HG03469 (cell line): ENCODE results near the gene ARID2.

Experiments used
- ATAC-seq: cut with Tn5 transposase; IDR thresholded peaks from one replicate; pipeline ENCODE4 v1.9.1; 2021; ENCODE audit warnings: mild to moderate bottlenecking, moderate library complexity, moderate number of reproducible peaks; ENCODE audit not compliant: unreplicated experiment

Gene ARID2

GRCh38 chr12:45760333-45760732 is 30.8 kb downstream of the ARID2 start:
- no peak for ATAC-seq

GRCh38 chr12:45762185-45763110 is 32.9 kb downstream of the ARID2 start:
- no peak for ATAC-seq

DNA sequence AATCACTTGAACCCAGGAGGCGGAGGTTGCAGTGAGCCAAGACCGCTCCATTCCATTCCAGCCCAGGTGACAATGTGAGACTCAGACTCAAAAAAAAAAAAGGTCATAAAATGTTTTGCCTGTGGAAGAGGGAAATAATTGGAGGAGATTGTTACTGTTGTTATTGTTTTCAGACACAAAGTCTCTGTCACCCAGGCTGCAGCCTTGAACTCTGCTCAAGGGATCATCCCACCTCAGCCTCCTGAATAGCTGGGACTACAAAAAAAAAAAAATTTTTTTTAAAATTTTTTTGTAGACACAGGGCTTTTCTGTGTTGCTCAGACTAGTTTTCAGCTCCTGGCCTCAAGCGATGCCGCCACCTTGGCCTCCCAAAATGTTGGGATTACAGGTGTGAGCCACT is 33.9 kb downstream of the ARID2 start:
- ATAC-seq, result no peak

DNA sequence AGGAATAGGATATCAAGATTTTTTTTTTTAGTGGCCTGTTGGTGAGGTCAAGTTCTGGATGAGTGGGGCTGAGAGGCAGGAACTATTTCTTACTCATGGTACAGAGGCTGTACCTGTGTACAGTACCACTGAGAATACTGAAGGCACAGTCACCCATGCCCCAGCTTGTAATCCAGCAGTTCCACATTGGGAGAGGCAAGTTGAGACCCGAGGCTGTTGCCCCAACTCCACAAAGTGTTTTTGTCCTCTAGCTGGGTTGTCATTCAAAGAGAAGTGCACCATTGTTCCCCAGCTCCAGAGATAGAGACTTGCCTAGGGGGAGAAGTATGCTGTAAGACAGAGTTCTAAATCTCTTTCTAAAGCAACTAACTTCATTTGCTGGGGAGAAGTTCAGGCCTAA is 38.7 kb downstream of the ARID2 start:
- no peak for ATAC-seq

GRCh38 chr12:45773747-45774146 is 44.2 kb downstream of the ARID2 start:
- no peak for ATAC-seq

DNA sequence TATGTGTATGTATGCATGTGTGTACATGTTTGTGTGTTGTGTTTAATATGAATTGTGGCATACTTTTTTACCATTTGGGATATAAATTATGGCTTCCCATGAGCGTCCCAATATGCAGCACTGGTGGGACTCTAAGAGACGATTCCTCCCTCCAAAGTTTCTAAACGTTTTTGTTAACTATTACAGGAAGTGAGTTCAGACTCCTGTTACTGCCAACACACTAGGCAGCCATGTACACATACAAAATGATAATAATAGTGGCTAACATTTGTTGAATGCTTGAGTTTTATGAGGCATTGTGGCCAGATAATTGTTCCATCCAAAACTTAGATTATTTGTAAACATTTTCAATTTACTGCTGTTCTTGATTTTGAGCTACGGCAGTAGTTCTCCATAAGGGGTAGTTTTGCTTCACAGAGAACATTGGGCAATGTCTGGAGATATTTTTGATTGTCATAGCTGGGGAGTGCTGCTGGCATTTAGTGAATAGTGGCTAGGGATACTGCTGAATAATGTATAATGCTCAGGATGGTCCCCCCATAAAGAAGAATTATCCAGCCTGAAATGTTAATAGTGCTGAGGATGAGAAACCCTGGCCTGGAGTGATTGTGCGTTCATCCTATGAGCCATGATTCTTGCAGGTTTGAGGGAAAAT is 45.1 kb downstream of the ARID2 start:
- ATAC-seq, result no peak

- no peak for ATAC-seq
These were observed 46.0 kb downstream of the ARID2 start for GRCh38 chr12:45775465-45775864.

- no peak for ATAC-seq
These were observed 46.5 kb downstream of the ARID2 start for GRCh38 chr12:45775964-45776363.

DNA sequence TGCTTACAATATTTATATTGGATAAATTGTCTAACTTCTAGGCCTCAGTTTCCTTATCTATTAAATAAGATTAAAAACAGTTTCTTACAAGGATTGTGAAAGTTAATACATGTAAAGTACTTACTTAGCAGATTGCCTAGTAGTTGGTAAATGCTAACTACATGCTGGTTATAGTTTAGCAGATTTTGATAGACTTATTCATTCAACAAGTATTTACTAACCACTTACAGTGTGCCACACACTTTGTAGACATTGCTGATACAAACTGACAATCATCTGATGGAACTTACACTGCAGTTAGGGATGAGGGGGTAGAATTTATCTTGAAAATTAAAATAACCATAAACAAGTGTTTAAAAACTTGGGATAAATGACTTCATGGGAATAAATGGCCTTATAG is 50.4 kb downstream of the ARID2 start:
- ATAC-seq, result no peak

DNA sequence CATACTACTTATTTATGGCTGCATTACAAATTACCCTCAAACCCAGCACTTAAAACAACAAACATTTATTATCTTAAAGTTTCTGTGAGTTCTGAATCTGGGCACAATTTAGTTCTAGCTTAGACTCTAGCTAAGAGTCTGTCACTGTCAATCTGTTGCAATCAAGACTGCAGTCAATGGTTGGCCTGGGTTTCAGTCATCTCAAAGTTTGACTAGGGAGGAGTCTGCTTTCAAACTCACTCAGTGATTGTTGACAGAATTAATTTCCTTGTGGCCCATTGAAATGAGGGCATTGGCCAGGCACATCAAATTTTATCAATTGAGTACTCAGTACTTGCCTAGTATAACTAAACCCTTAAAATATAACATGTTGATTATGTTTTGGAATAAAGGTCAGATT is 51.6 kb downstream of the ARID2 start:
- ATAC-seq, result no peak

- no peak for ATAC-seq
These were observed 55.8 kb downstream of the ARID2 start for GRCh38 chr12:45785315-45785714.

- no peak for ATAC-seq
These were observed 59.5 kb downstream of the ARID2 start for GRCh38 chr12:45789025-45789424.

GRCh38 chr12:45794422-45794821 is 64.9 kb downstream of the ARID2 start:
- ATAC-seq, result no peak

GRCh38 chr12:45801625-45802024 is 72.1 kb downstream of the ARID2 start:
- no peak for ATAC-seq

GRCh38 chr12:45803111-45803510 is 73.6 kb downstream of the ARID2 start:
- ATAC-seq, result no peak

GRCh38 chr12:45816652-45817051 is 87.1 kb downstream of the ARID2 start:
- no peak for ATAC-seq

GRCh38 chr12:45827974-45828373 is 98.5 kb downstream of the ARID2 start:
- ATAC-seq, result no peak

DNA sequence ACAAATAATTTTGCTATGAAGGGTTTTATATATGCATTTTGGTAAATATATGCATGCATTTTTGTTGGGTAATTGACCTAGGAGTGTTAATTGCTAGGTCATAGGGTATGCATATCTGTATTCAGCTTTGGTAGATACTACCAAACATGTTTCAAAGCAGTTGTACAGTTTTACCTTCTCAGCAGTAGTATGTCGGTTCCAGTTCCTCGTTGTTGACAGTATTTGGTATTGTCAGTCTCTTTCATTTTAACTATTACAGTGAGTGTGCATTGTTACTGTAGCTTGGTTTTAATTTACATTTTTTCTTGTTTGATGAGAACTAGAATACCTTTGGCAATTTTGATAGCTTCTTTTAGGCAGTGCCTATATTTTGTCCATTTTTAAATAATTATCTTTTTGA is 98.9 kb downstream of the ARID2 start:
- no peak for ATAC-seq

DNA sequence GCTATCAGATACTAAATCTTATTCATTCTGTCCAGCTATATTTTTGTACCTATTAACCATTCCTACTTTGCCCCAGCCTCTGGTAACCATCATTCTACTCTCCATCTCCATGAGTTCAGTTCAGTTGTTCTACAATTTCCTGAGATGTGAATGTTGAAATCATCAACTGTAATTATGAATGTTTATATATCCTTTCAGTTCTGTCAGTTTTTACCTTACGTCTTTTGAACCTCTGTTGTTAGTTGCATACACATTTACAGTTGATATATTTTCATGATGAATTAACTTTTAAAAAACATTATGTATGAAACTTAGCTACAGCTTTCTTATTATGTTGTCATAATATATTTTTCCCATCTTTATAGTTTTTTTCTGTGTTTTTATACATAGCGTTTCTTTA is 102.1 kb downstream of the ARID2 start:
- ATAC-seq, result no peak

- ATAC-seq, result no peak
These were observed 103.9 kb downstream of the ARID2 start for GRCh38 chr12:45833401-45833800.

DNA sequence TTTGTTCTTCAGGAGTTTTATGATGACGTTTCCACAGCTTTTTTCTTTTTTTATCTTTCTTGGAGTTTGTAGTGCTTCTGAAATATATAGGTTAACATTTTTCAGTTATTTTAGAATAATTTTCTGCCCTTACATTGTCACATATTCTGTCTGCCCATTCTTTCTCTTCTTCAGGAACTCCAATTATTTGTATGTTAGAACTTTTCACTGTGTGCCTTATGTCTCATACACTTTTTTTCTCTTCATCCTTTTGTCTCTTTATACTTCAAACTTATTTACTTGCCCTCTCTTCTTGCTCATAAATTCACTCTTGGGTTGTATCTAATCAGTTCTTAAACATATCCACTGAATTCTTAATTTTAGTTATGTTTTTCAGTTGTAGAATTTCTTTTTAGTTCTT is 105.3 kb downstream of the ARID2 start:
- no peak for ATAC-seq

GRCh38 chr12:45839917-45840316 is 110.4 kb downstream of the ARID2 start:
- no peak for ATAC-seq
